Measurements from ENCODE around the gene MAP4K4. TPM values are rescaled to one million over a fixed set of nuclear protein-coding genes. Genes with fewer than 3 reads are reported as not detected.
"Not testable (repeated sequence)": the region's sequence is repeated elsewhere in the genome, so short reads cannot be mapped to it uniquely, and the experiment has no call there.

The MAP4K4 gene
- polyA plus RNA-seq, 1 donor from 2014 or later, result 9.3 TPM

- H3K27me3 Mint-ChIP-seq, result no peaks in the 10 kb centered on the region
Measured at GRCh38 chr2:101736861-101737291, 39.4 kb downstream of the MAP4K4 start.

DNA sequence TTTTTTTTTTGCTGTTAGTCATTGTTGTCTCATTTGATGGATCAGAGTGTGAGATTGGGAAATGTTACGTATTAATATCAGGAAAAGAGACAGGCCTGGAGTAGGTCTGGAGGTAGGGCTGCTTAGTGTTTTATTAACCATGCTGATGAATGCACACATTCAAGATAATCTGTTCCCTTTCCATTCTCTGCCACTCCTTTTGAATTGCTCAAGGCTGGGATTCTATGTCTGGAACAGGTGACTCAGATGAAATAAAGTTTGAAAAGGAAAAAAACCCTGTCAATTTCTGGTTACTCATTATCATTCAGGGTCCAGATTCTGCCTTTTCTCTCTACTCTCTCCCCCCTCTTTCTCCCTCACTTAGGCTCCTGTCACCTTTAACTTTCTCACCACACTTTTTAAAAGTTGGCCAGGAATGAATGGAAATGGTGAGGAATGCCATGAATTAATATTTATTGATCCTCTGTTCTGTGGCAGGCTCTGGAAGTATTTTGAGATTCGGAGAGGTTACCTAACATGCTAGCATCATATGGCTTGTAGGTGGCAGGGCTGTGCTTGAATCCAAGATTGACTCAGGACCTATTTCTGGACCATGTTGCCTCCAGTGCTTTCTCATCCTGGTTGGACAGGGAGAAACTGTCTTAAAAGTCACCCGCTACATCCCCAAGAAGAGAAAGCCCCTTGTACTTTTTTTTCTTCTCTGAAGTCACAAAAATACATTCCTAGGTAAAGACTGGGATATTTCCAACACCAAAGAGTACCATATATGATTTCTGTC, 40.2 kb downstream of the MAP4K4 start:
- Mint-ChIP-seq H3K27ac (peak overlapping the region; percentile 10 to 83 (median 78)), H3K4me3 (peak overlapping the region in 2 of 4 donors; percentile 10 to 77), H3K9me3 (no peaks in the 10 kb centered on the region), H3K4me1 (peaks cover 67 to 82% (median 79%) of the 10 kb centered on the region in 3 donors), H3K36me3 (peaks cover 2% of the 10 kb centered on the region), H3K27me3 (no peaks in the 10 kb centered on the region)

More at GRCh38 chr2:101736861-101737291, 39.4 kb downstream of the MAP4K4 start:
- H3K4me1 Mint-ChIP-seq, result peaks cover 65 to 82% (median 72%) of the 10 kb centered on the region in 3 donors
- H3K4me3 Mint-ChIP-seq, result peak overlapping the region in 3 of 4 donors; percentile 3 to 56 (median 8)
- peaks cover 2% of the 10 kb centered on the region for H3K36me3 Mint-ChIP-seq
- H3K9me3 Mint-ChIP-seq, result no peaks in the 10 kb centered on the region
- peak overlapping the region; percentile 10 to 60 (median 14) for H3K27ac Mint-ChIP-seq

DNA sequence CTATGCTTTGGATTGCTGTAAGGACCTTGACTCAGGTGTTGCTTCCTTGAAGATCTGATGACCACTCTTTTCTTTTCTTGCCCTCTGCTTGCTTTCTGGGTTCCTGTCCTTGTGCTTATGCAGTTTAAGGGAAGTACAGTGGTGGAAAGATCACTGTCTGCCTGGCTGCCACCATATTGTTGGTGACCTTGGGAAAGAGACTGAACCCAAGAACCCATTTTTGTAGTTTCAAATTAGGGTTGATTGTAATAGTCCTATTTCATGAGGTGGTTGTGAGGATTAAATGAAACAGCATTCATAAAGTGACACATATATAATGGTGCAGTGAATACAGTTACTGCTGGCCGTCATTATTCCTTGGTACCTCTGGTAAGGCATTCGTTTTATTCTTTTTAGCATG, 41.1 kb downstream of the MAP4K4 start:
- H3K9me3 Mint-ChIP-seq, result no peaks in the 10 kb centered on the region
- H3K27ac Mint-ChIP-seq, result peak overlapping the region in 2 of 3 donors; percentile 37 to 78

DNA sequence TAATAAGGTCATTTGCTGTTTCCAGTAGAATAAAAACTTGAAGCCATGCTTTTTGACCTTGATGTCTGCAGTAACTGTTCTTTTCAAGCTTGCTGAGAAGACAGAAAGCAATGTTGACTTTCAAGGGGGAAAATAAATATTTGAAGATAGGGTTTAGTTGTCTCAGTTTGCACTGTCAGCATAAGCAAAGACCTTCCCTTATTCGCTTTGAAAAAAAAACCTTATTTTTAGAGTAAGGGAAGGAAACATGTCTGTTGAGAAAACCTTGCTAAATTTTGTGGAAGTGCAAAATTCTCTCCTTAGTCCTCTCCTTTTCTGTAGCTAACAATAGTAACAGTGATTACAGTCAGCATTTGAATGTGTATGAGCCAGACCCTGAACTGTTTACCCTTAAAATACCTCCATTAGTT, 43.1 kb downstream of the MAP4K4 start:
- no peaks in the 10 kb centered on the region for H3K27me3 Mint-ChIP-seq
- H3K36me3 Mint-ChIP-seq, result peaks cover 4% of the 10 kb centered on the region
- peak overlapping the region in 1 of 4 donors; percentile 81 for H3K4me3 Mint-ChIP-seq
- H3K9me3 Mint-ChIP-seq, result no peaks in the 10 kb centered on the region
- peak overlapping the region in 1 of 3 donors; percentile 23 for H3K27ac Mint-ChIP-seq
- peaks cover 70 to 78% (median 72%) of the 10 kb centered on the region in 3 donors for H3K4me1 Mint-ChIP-seq

More for the DNA sequence above, 41.1 kb downstream of the MAP4K4 start:
- Mint-ChIP-seq H3K4me3 (peak overlapping the region in 1 of 4 donors; percentile 72), H3K4me1 (peaks cover 69 to 80% (median 79%) of the 10 kb centered on the region in 3 donors), H3K27me3 (no peaks in the 10 kb centered on the region), H3K36me3 (peaks cover 2% of the 10 kb centered on the region)

GRCh38 chr2:101741775-101742520, 44.4 kb downstream of the MAP4K4 start:
- Mint-ChIP-seq H3K27me3 (no peaks in the 10 kb centered on the region), H3K4me1 (peaks cover 65 to 76% (median 69%) of the 10 kb centered on the region in 3 donors), H3K36me3 (peaks cover 4% of the 10 kb centered on the region), H3K9me3 (no peaks in the 10 kb centered on the region), H3K4me3 (peak overlapping the region in 1 of 4 donors; percentile 82), H3K27ac (peak overlapping the region; percentile 14 to 81 (median 64))

- Mint-ChIP-seq H3K27ac (peak overlapping the region; percentile 14 to 81 (median 64)), H3K4me3 (peak overlapping the region in 1 of 4 donors; percentile 82)
Measured at GRCh38 chr2:101742547-101742946, 45.0 kb downstream of the MAP4K4 start.

DNA sequence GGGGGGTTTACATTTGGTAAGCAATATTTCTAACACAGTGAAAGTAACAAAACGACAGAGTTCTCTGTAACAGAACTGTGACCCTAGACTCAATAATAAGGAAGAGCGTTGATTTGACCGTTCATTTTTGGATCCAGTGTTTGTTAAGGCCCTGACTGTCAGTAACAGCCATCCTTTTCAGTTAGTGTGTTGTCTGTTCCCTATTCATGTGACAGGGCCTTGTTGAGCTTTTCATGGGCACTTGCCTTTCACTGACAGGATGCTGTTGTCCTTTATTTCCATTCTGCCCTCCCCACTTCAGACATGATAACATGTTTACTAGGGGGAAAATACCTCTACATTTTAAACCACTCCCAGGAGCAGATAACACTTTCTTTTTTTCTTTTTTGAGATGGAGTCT, 45.8 kb downstream of the MAP4K4 start:
- Mint-ChIP-seq H3K4me3 (peak overlapping the region in 3 of 4 donors; percentile 8 to 75 (median 68)), H3K27ac (peak overlapping the region; percentile 47 to 65 (median 61)), H3K36me3 (peaks cover 4% of the 10 kb centered on the region), H3K9me3 (no peaks in the 10 kb centered on the region), H3K4me1 (peaks cover 63 to 75% (median 69%) of the 10 kb centered on the region in 3 donors), H3K27me3 (no peaks in the 10 kb centered on the region)

More at GRCh38 chr2:101742547-101742946, 45.0 kb downstream of the MAP4K4 start:
- Mint-ChIP-seq H3K4me1 (peaks cover 63 to 75% (median 70%) of the 10 kb centered on the region in 3 donors), H3K27me3 (no peaks in the 10 kb centered on the region), H3K36me3 (peaks cover 4% of the 10 kb centered on the region), H3K9me3 (no peaks in the 10 kb centered on the region)

DNA sequence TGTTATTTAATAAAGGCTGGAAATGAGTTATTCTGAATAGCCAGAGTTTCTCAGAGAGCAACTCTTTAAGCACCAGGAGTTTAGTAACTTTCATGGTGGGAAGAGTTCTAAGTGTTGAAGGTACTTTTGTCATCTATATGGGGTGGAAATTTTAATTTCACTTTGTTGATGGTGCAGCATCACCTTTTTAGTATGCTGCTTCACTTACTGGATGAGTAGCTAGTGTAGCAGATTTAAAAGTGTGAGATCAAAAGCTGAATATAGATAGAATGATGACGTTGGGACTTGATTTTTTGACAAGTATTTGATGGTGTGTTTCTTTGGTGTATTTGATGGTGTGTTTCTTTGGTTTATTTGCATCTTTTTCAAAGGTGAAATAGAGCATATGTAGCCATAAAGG, 47.3 kb downstream of the MAP4K4 start:
- Mint-ChIP-seq H3K4me1 (peaks cover 56 to 67% (median 58%) of the 10 kb centered on the region in 3 donors), H3K27me3 (no peaks in the 10 kb centered on the region), H3K4me3 (peak overlapping the region in 1 of 4 donors; percentile 41), H3K27ac (peak overlapping the region; percentile 65 to 87 (median 86)), H3K9me3 (no peaks in the 10 kb centered on the region), H3K36me3 (peaks cover 5% of the 10 kb centered on the region)

DNA sequence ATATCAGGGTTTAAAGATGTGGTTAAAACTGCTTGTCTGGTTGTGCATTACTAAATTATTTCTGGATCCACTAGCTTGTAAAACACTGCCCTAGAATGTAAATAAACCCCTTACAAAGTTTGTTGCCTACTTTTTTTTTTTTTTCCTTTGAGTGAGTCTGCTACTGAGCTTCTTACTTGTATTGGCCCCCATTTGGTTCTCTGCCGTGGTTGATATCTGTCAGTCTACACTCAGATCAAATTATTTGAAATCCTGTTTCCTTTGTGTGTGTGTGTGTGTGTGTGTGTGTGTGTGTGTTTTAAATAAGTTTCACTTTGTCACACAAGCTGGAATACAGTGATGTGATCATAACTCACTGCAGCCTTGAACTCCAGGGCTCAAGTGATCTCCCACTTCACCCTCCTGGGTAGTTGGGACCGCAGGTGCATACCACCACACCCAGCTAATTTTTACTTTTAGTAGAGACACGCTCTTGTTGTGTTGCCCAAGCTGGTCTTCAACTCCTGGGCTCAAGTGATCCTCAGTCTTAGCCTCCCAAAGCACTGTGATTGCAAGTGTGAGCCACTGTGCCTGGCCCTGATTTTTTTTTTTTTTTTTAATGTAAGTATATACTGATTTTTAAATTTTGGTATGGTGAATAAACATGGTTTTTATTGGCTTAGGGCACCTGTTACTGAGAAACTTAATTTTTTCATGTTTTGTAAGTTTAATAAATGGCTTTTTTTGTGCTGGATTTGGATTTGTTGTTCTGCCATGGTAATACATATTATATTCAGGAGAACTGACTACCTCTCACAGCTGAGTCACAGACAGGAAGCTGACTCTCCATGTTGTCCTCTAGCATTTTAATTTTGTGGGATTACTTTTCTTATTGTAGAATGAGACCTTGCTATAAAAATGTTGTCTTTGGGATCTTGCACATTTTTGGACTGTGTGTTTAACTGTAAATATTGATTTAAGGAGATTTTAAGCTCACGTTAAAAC, 48.5 kb downstream of the MAP4K4 start:
- Mint-ChIP-seq H3K4me1 (peaks cover 50 to 65% (median 57%) of the 10 kb centered on the region in 3 donors), H3K36me3 (peaks cover 5% of the 10 kb centered on the region), H3K9me3 (no peaks in the 10 kb centered on the region), H3K27ac (peak overlapping the region in 2 of 3 donors; percentile 70 to 71), H3K27me3 (no peaks in the 10 kb centered on the region), H3K4me3 (peak overlapping the region in 1 of 4 donors; percentile 76)

DNA sequence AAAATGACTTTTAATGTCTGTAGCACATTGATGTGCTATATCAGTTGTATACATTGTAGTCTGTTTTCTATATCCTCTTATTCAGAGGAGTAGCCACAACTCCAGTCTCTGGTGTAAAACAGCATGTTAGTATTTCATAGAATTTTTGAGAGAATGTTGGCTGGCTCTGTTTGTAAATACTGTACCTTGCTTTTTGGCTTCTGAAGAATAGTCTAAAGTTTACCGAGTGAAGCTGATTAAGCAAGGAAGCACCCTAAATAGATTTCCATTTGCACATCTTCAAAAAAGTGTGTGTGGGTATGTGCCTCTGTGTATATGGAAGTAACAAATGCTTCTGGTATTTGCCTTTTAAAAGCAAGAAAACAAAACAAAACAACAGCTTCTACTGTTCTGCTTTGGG, 50.5 kb downstream of the MAP4K4 start:
- Mint-ChIP-seq H3K9me3 (no peaks in the 10 kb centered on the region), H3K4me3 (peak overlapping the region in 2 of 4 donors; percentile 21 to 22), H3K27ac (peak overlapping the region; percentile 54 to 87 (median 87)), H3K36me3 (peaks cover 5% of the 10 kb centered on the region), H3K27me3 (no peaks in the 10 kb centered on the region), H3K4me1 (peaks cover 53 to 73% (median 64%) of the 10 kb centered on the region in 3 donors)

GRCh38 chr2:101748462-101748861, 51.0 kb downstream of the MAP4K4 start:
- Mint-ChIP-seq H3K4me1 (peaks cover 53 to 73% (median 64%) of the 10 kb centered on the region in 3 donors), H3K27ac (peak overlapping the region; percentile 54 to 87 (median 87)), H3K4me3 (peak overlapping the region in 3 of 4 donors; percentile 21 to 70 (median 25))
- H3K9me3 Mint-ChIP-seq, H3K36me3 Mint-ChIP-seq, H3K27me3 Mint-ChIP-seq: not testable (repeated sequence)

- peak overlapping the region; percentile 89 to 92 (median 90) for H3K27ac Mint-ChIP-seq
Measured at GRCh38 chr2:101750688-101751087, 53.2 kb downstream of the MAP4K4 start.

GRCh38 chr2:101751276-101751815, 53.8 kb downstream of the MAP4K4 start:
- H3K4me1 Mint-ChIP-seq, result peaks cover 56 to 70% (median 59%) of the 10 kb centered on the region in 3 donors
- H3K9me3 Mint-ChIP-seq, result no peaks in the 10 kb centered on the region
- H3K36me3 Mint-ChIP-seq, result peaks cover 1% of the 10 kb centered on the region
- H3K4me3 Mint-ChIP-seq, result peak overlapping the region; percentile 8 to 73 (median 48)
- H3K27ac Mint-ChIP-seq, result peak overlapping the region; percentile 89 to 92 (median 90)
- H3K27me3 Mint-ChIP-seq, result no peaks in the 10 kb centered on the region

More at GRCh38 chr2:101750688-101751087, 53.2 kb downstream of the MAP4K4 start:
- H3K4me1 Mint-ChIP-seq, result peaks cover 56 to 73% (median 62%) of the 10 kb centered on the region in 3 donors
- no peaks in the 10 kb centered on the region for H3K9me3 Mint-ChIP-seq
- no peaks in the 10 kb centered on the region for H3K27me3 Mint-ChIP-seq
- peak overlapping the region in 3 of 4 donors; percentile 8 to 85 (median 43) for H3K4me3 Mint-ChIP-seq
- peaks cover 1% of the 10 kb centered on the region for H3K36me3 Mint-ChIP-seq

All from IgD-negative memory B cell (primary cell).